GM23338 (cell line): ENCODE measurements around the gene SCRT2. TPM values are rescaled to one million over a fixed set of nuclear protein-coding genes. Genes with fewer than 3 reads are reported as not detected.
A peak's percentile ranks its signal among the peaks of the same experiment; 100 is the strongest.

Experiments used
- ATAC-seq: fragments of 200-7000 bp; cut with Tn5 transposase; 3 replicates; pipeline ENCODE4 v1.9.1; 2020
- DNase-seq: peaks from one replicate; pipeline ENCODE4 v3.0.0-alpha.2; 2015; ENCODE audit warnings: low spot score
- H2AFZ ChIP-seq: fragments of 200-600 bp; sonication (generic); 2 replicates; pipeline ENCODE4 v1.8.0; 2016; ENCODE audit warnings: antibody characterized with exemption, mild to moderate bottlenecking, moderate library complexity
- H3F3A ChIP-seq: fragments of 200-600 bp; sonication (generic); replicated peaks from 2 replicates; pipeline ENCODE4 v1.8.0; 2017; ENCODE audit warnings: antibody characterized with exemption, mixed run types, low read depth
- H3K27ac ChIP-seq: fragments of 200-600 bp; sonication (generic); 2 replicates; pipeline ENCODE4 v1.6.1; 2016; ENCODE audit warnings: low read depth
- H3K27me3 ChIP-seq: fragments of 200-600 bp; sonication (generic); 2 replicates; pipeline ENCODE4 v1.8.0; 2016; ENCODE audit warnings: mild to moderate bottlenecking, mixed run types, moderate library complexity; ENCODE audit not compliant: insufficient read depth
- H3K36me3 ChIP-seq: fragments of 200-600 bp; sonication (generic); 2 replicates; pipeline ENCODE4 v1.8.0; 2016; ENCODE audit warnings: mild to moderate bottlenecking; ENCODE audit not compliant: insufficient read depth
- H3K4me1 ChIP-seq: fragments of 200-600 bp; sonication (generic); 2 replicates; pipeline ENCODE4 v1.8.0; 2016; ENCODE audit warnings: mild to moderate bottlenecking, moderate library complexity; ENCODE audit not compliant: insufficient read depth
- H3K4me2 ChIP-seq: fragments of 200-600 bp; sonication (generic); 2 replicates; pipeline ENCODE4 v1.7.1; 2017; ENCODE audit warnings: mixed run types
- H3K4me3 ChIP-seq: fragments of 200-600 bp; sonication (generic); 2 replicates; pipeline ENCODE4 v1.6.1; 2016; ENCODE audit warnings: mixed run types
- H3K79me2 ChIP-seq: fragments of 200-600 bp; sonication (generic); replicated peaks from 2 replicates; pipeline ENCODE4 v1.8.0; 2017; ENCODE audit warnings: mild to moderate bottlenecking; ENCODE audit not compliant: insufficient read depth
- H3K9me2 ChIP-seq: fragments of 200-600 bp; sonication (generic); 2 replicates; pipeline ENCODE4 v1.8.0; 2017; ENCODE audit not compliant: insufficient read depth
- H4K20me1 ChIP-seq: fragments of 200-600 bp; sonication (generic); replicated peaks from 2 replicates; pipeline ENCODE4 v1.8.0; 2017; ENCODE audit warnings: mild to moderate bottlenecking; ENCODE audit not compliant: insufficient read depth
- H3K27ac Mint-ChIP-seq: 2 replicates; pipeline ENCODE4 v1.8.0; 2020; ENCODE audit warnings: inconsistent platforms, mild to moderate bottlenecking, moderate library complexity, mixed read lengths
- H3K27me3 Mint-ChIP-seq: 3 replicates; pipeline ENCODE4 v1.8.0; 2022; ENCODE audit warnings: low read depth, mild to moderate bottlenecking, moderate library complexity, mixed read lengths, inconsistent platforms; ENCODE audit not compliant: insufficient read depth, poor library complexity
- H3K36me3 Mint-ChIP-seq: 3 replicates; pipeline ENCODE4 v1.8.0; 2021; ENCODE audit warnings: low read depth, mild to moderate bottlenecking, inconsistent platforms, moderate library complexity, mixed read lengths
- H3K4me1 Mint-ChIP-seq: 3 replicates; pipeline ENCODE4 v1.8.0; 2020; ENCODE audit warnings: mild to moderate bottlenecking, inconsistent platforms, mixed read lengths
- H3K4me3 Mint-ChIP-seq: 3 replicates; pipeline ENCODE4 v1.8.0; 2021; ENCODE audit warnings: moderate library complexity, mild to moderate bottlenecking, inconsistent platforms, mixed read lengths
- H3K9me3 Mint-ChIP-seq: 3 replicates; pipeline ENCODE4 v1.8.0; 2020; ENCODE audit warnings: moderate library complexity, mild to moderate bottlenecking, inconsistent platforms, mixed read lengths
- CREB1 ChIP-seq: fragments of 250-450 bp; sonication (Bioruptor Pico); IDR thresholded peaks from 2 replicates; pipeline ENCODE4 v1.5.0; 2020; ENCODE audit warnings: low read depth, mild to moderate bottlenecking, moderate library complexity
- CTCF ChIP-seq, 2 experiments: fragments of 200-600 bp in 1 of 2; sonication (generic) in 1 of 2; conservative IDR thresholded peaks; 2 replicates each; pipeline versions ENCODE4 v1.5.1 to v1.6.1; 2016 to 2017; ENCODE audit warnings: antibody characterized with exemption in 2 of 2, low read depth in 2 of 2, mild to moderate bottlenecking in 2 of 2, moderate library complexity in 1 of 2
- ETS1 ChIP-seq: IDR thresholded peaks from 2 replicates; pipeline ENCODE4 v1.6.1; 2016; ENCODE audit warnings: antibody characterized with exemption
- EZH2 ChIP-seq: fragments of 200-600 bp; sonication (generic); IDR thresholded peaks from one replicate; pipeline ENCODE4 v1.8.0; 2017; ENCODE audit warnings: antibody characterized with exemption, mild to moderate bottlenecking, low read depth; ENCODE audit not compliant: unreplicated experiment
- EZH2phosphoT487 ChIP-seq: fragments of 200-600 bp; sonication (generic); IDR thresholded peaks from one replicate; pipeline ENCODE4 v1.8.1; 2018; ENCODE audit warnings: antibody characterized with exemption; ENCODE audit not compliant: unreplicated experiment
- JUNB ChIP-seq: IDR thresholded peaks from one replicate; pipeline ENCODE4 v1.6.1; 2016; ENCODE audit warnings: antibody characterized with exemption; ENCODE audit not compliant: unreplicated experiment
- NANOG ChIP-seq: IDR thresholded peaks from 2 replicates; pipeline ENCODE4 v1.6.1; 2016; ENCODE audit warnings: antibody characterized with exemption, borderline replicate concordance
- POLR2AphosphoS5 ChIP-seq: IDR thresholded peaks from 2 replicates; pipeline ENCODE4 v1.6.1; 2016; ENCODE audit warnings: antibody characterized with exemption, low read depth
- REST ChIP-seq: IDR thresholded peaks from one replicate; pipeline ENCODE4 v1.6.1; 2018; ENCODE audit warnings: antibody characterized with exemption; ENCODE audit not compliant: unreplicated experiment
- STAT1 ChIP-seq: IDR thresholded peaks from one replicate; pipeline ENCODE4 v1.6.1; 2016; ENCODE audit warnings: antibody characterized with exemption; ENCODE audit not compliant: unreplicated experiment
- ZNF114 ChIP-seq: fragments of 250-450 bp; sonication (Bioruptor Pico); IDR thresholded peaks from 2 replicates; pipeline ENCODE4 v1.5.0; 2020; ENCODE audit warnings: mild to moderate bottlenecking, moderate library complexity
- ZNF331 ChIP-seq: fragments of 250-450 bp; sonication (Bioruptor Pico); IDR thresholded peaks from 2 replicates; pipeline ENCODE4 v1.5.0; 2020; ENCODE audit warnings: low read depth, mild to moderate bottlenecking, moderate library complexity
- ZNF462 ChIP-seq: fragments of 250-450 bp; sonication (Bioruptor Pico); IDR thresholded peaks from 2 replicates; pipeline ENCODE4 v1.5.0; 2020; ENCODE audit warnings: mild to moderate bottlenecking, moderate library complexity
- polyA plus RNA-seq: library from polyadenylated mRNA; unstranded; fragments of >200 nt; fragmentation: Nextera tagmentation; extraction: Ambion mirVana; gene quantifications from 2 replicates; pipeline ENCODE4 v1.2.1, GENCODE V29; 2016
- total RNA-seq: library from RNA; depleted of rRNA; stranded (reverse); fragments of >200 nt; shearing (Covaris generic); gene quantifications from 2 replicates; pipeline ENCODE4 v1.2.3, GENCODE V29; 2014

SCRT2 gene
- total and polyA plus RNA-seq, 2 experiments from 2014 or later: 0.31 TPM; not detected in 1

GRCh38 chr20:710780-711450 lies 35.3 kb upstream of the SCRT2 start:
- peaks cover 15% of the 10 kb centered on the region for H3K36me3 Mint-ChIP-seq
- peak overlapping the region; percentile 65; the same call in 1 of the 2 replicates for H3K4me3 ChIP-seq
- peak; percentile 40 for DNase-seq
- H3K4me1 ChIP-seq: peaks cover 13% of the 10 kb centered on the region; the same call in 1 of the 2 replicates
- H2AFZ ChIP-seq: no peak overlapping the region
- H3F3A ChIP-seq: no peaks in the 10 kb centered on the region
- H3K4me2 ChIP-seq: peak overlapping the region; percentile 55; the same call in 1 of the 2 replicates
- peak; percentile 37 for ATAC-seq
- no peaks in the 10 kb centered on the region for H3K9me2 ChIP-seq
- H3K36me3 ChIP-seq: no peaks in the 10 kb centered on the region
- peaks cover 27% of the 10 kb centered on the region for H3K9me3 Mint-ChIP-seq
- H3K27me3 ChIP-seq: peaks cover 43% of the 10 kb centered on the region
- H3K4me3 Mint-ChIP-seq: peak overlapping the region; percentile 58
- peaks cover 27% of the 10 kb centered on the region for H3K4me1 Mint-ChIP-seq
- no peak overlapping the region for H3K27ac Mint-ChIP-seq
- H4K20me1 ChIP-seq: no peaks in the 10 kb centered on the region
- no peaks in the 10 kb centered on the region for H3K79me2 ChIP-seq
- H3K27me3 Mint-ChIP-seq: peaks cover 25% of the 10 kb centered on the region
- TF ChIP-seq NANOG (no peak), ZNF114 (CRISPR knock-in tag) (no peak), REST (no peak), POLR2AphosphoS5 (no peak), EZH2 (no peak), STAT1 (no peak), ZNF331 (CRISPR knock-in tag) (no peak), CTCF (conservative IDR thresholded peaks at IDR 0.05; ENCODE audit: low read depth in 2 of 2) (no peak), CREB1 (CRISPR knock-in tag) (no peak), EZH2phosphoT487 (no peak), ZNF462 (CRISPR knock-in tag) (no peak), ETS1 (no peak), JUNB (no peak)
- H3K27ac ChIP-seq: no peak overlapping the region
